Left ventricle myocardium inferior (tissue), 1 donor: ENCODE results near the gene RILPL1. TPM values are rescaled to one million over a fixed set of nuclear protein-coding genes. Genes with fewer than 3 reads are reported as not detected.
"Not testable (repeated sequence)": the region's sequence is repeated elsewhere in the genome, so short reads cannot be mapped to it uniquely, and the experiment has no call there.

Experiments
- DNase-seq: peaks from one replicate; pipeline ENCODE4 v3.0.0-alpha.2; 2020
- H3K27ac ChIP-seq: fragments of 200-600 bp; replicated peaks from 2 replicates; pipeline ENCODE4 v1.8.0; 2021
- H3K27me3 ChIP-seq: fragments of 200-600 bp; 2 replicates; pipeline ENCODE4 v1.8.0; 2021; ENCODE audit warnings: low read depth
- H3K36me3 ChIP-seq: fragments of 200-600 bp; 2 replicates; pipeline ENCODE4 v1.8.0; 2021
- H3K4me1 ChIP-seq: fragments of 200-600 bp; 2 replicates; pipeline ENCODE4 v1.8.0; 2021
- H3K4me3 ChIP-seq: fragments of 200-600 bp; 2 replicates; pipeline ENCODE4 v1.8.0; 2021; ENCODE audit warnings: mild to moderate bottlenecking, moderate library complexity
- H3K9me3 ChIP-seq: fragments of 200-600 bp; replicated peaks from 2 replicates; pipeline ENCODE4 v1.8.0; 2021
- intact Hi-C: fragments of 100-400 bp; cut with micrococcal nuclease; formaldehyde crosslinking; loops from one replicate; pipeline ENCODE4 v1.11.0; 2022
- microRNA-seq: library from miRNA; unstranded; fragments of <30 nt; microRNA quantifications from one replicate; pipeline ENCODE4 v1.2.0, GENCODE V29; 2020
- total RNA-seq: library from RNA; stranded (reverse); fragmentation: NEBNext Ultra II Directional; extraction: Animal tissue kit (Norgen Biotek cat#: 25700); gene quantifications from one replicate; pipeline ENCODE4 v1.2.1, GENCODE V29; 2021
- TF ChIP-seq, protein P1 (sequence below): fragments of 200-600 bp; IDR thresholded peaks from 2 replicates; pipeline ENCODE4 v1.8.0; 2021; ENCODE audit warnings: antibody characterized with exemption, mild to moderate bottlenecking, borderline replicate concordance
- donor health status: DM: no; HTN: yes; CAD: no; lungs with severe emphysema.

Gene RILPL1
- total RNA-seq, 1 donor from 2014 or later, result 89.7 TPM

DNA sequence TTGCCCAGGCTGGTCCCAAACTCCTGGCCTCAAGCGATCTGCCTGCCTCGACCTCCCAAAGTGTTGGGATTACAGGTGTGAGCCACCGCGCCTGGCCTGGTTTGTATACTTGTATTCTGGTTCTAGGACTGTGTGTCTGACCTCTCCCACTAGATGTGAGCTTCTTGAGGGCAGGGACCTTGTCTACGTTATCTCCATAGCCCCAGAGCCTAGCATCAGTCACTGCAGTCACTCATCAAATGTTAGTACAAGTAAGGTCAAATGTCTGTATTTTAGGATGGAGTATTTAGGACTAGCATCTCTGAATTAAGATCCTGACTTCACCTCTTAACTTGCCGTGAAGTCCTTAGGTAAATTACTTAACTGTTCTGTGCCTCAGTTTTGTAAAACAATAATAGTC lies 99.9 kb downstream of the RILPL1 start:
- no peak overlapping the region for H3K27ac ChIP-seq
- TF ChIP-seq, protein P1, sequence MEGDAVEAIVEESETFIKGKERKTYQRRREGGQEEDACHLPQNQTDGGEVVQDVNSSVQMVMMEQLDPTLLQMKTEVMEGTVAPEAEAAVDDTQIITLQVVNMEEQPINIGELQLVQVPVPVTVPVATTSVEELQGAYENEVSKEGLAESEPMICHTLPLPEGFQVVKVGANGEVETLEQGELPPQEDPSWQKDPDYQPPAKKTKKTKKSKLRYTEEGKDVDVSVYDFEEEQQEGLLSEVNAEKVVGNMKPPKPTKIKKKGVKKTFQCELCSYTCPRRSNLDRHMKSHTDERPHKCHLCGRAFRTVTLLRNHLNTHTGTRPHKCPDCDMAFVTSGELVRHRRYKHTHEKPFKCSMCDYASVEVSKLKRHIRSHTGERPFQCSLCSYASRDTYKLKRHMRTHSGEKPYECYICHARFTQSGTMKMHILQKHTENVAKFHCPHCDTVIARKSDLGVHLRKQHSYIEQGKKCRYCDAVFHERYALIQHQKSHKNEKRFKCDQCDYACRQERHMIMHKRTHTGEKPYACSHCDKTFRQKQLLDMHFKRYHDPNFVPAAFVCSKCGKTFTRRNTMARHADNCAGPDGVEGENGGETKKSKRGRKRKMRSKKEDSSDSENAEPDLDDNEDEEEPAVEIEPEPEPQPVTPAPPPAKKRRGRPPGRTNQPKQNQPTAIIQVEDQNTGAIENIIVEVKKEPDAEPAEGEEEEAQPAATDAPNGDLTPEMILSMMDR, result no peak
- DNase-seq, result no peak
- H3K4me1 ChIP-seq, result peaks cover 55% of the 10 kb centered on the region
- H3K9me3 ChIP-seq, result no peaks in the 10 kb centered on the region
- H3K4me3 ChIP-seq, result peak overlapping the region; percentile 87
- peaks cover 21% of the 10 kb centered on the region for H3K36me3 ChIP-seq
- intact Hi-C loops, result no loop called here
- no peaks in the 10 kb centered on the region for H3K27me3 ChIP-seq

DNA sequence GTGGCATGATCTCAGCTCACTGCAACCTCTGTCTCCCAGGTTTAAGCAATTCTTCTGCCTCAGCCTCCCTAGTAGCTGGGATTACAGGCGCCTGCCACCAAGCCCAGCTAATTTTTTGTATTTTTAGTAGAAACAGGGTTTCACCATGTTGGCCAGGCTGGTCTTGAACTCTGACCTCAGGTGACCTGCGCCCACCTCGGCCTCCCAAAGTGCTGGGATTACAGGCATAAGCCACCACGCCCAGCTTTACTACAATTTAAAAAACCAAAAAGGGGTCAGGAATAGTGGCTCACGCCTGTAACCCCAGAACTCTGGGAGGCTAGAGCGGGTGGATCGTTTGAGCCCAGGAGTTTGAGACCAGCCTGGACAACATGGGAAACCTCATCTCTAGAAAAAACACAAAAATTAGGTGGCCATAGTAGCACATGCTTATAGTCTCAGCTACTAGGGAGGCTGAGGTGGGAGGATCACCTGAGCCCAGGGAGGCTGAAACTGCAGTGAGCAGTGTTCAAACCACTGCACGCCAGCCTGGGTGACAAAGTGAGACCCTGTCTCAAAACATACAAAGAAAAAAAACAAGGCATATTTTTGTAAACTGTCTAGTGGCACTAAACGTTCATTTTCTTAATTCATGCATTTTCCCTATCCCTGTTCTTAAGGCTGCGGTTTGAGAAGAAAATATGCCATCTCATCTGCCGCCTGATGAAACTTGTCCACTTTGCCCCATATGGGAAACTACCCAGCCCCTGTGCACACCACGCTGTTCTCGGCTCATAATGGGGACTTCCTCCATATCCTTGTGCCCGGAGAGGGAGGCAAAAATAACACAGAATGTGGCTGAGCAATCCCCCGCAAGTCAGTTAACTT lies 101.3 kb downstream of the RILPL1 start:
- H3K27me3 ChIP-seq, DNase-seq, H3K9me3 ChIP-seq, intact Hi-C loops: not testable (repeated sequence)
- H3K27ac ChIP-seq, result peak overlapping the region; percentile 27
- peak overlapping the region; percentile 87 for H3K4me3 ChIP-seq
- H3K36me3 ChIP-seq, result peaks cover 36% of the 10 kb centered on the region
- H3K4me1 ChIP-seq, result peaks cover 53% of the 10 kb centered on the region

DNA sequence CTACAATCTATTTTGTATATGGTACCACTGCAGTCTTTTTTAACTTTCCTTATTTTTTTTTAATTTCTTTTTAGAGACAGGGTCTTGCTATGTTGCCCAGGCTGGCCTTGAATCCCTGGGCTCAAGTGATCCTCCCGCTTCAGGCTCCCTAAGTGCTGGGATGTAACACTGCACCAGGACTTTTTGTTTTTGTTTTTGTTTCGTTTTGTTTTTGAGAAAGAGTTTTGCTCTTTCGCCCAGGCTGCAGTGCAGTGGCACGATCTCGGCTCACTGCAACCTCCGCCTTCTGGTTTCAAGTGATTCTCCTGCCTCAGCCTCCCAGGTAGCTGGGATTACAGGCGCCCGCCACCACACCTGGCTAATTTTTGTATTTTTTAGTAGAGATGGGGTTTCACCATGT lies 104.4 kb downstream of the RILPL1 start:
- H3K9me3 ChIP-seq, intact Hi-C loops, H3K27ac ChIP-seq, DNase-seq, H3K4me3 ChIP-seq, H3K27me3 ChIP-seq: not testable (repeated sequence)
- Histone ChIP-seq H3K36me3 (peaks cover 41% of the 10 kb centered on the region), H3K4me1 (peaks cover 23% of the 10 kb centered on the region)

DNA sequence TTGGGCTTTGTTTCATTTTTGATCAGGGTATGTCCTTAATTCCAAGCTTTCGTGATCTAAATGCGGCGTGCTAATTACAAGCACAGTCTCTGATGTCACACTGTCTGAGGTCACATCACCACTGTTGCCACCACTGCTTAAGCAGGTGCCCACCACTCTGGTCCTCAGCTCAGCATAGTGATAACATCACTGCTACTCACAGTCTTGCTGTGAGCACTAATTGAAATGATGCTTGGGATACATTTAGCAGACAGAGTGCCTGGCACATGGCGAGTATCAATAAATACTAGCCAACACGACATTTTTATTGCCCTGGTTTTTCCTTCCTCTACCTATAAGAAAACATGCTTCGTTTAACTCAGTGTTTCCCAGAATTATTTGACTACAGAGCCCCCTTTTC lies 104.9 kb downstream of the RILPL1 start:
- Histone ChIP-seq H3K4me1 (peaks cover 18% of the 10 kb centered on the region), H3K27ac (no peak overlapping the region), H3K4me3 (no peak overlapping the region), H3K36me3 (peaks cover 41% of the 10 kb centered on the region), H3K9me3 (no peaks in the 10 kb centered on the region), H3K27me3 (no peaks in the 10 kb centered on the region)
- intact Hi-C loops, result no loop called here
- DNase-seq, result no peak
- TF ChIP-seq, protein P1, result no peak

DNA sequence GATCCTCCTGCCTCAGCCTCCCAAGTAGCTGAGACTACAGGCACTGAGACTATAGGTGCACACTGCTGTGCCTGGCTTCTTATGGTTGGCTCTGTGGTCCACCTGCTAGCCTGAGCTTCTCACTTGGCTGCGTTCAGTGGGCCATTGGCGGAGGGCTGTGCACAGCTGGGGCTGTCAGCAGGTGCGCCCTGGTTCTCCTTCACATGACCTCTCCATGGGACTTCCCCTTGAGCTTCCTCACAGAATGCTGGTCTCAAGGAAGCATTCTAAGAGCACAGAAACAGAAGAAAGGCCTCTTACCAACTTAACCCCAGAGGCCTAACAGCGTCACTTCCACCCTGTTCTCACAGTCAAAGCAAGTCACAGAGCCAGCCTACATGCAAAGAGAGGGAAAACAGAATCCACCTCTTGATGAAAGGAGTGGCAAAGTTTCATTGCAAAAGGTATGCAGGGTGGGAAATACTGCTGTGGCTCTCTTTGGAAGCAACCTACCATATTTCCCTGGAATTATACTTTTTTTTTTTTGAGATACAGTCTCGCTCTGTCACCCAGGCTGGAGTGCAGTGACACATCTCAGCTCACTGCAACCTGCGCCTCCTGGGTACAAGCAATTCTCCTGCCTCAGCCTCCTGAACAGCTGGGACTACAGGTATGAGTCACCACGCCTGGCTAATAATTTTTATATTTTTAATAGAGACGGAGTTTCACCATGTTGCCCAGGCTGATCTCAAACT lies 106.3 kb downstream of the RILPL1 start:
- intact Hi-C loops, result no loop called here
- Histone ChIP-seq H3K27me3 (no peaks in the 10 kb centered on the region), H3K27ac (no peak overlapping the region), H3K4me1 (peaks cover 4% of the 10 kb centered on the region), H3K4me3 (no peak overlapping the region), H3K9me3 (no peaks in the 10 kb centered on the region), H3K36me3 (peaks cover 52% of the 10 kb centered on the region)
- TF ChIP-seq, protein P1, result no peak
- DNase-seq, result no peak

DNA sequence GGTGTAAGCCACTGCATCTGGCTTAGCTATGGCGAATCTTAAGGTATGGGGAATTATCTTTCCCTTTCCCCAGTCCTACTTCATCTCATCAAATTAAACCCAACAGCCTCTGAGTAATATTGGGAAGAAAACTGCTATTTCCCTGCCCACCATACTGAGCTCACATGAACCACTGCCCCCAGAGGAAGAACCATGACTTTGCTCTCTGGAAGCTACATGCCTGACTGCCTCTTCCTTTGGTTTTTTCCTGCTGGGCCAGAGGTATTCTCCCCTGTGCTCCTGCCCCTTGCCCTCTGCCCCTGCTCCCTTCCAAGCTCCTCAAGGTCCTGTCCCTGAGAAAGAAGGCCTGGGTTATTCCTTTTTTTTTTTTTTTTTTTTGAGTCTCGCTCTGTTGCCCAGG lies 112.2 kb downstream of the RILPL1 start:
- H3K27ac ChIP-seq, result no peak overlapping the region
- no peak overlapping the region for H3K4me3 ChIP-seq
- TF ChIP-seq, protein P1, result no peak
- DNase-seq, result no peak
- intact Hi-C loops, result no loop called here
- H3K27me3 ChIP-seq, result no peaks in the 10 kb centered on the region
- H3K4me1 ChIP-seq, result no peaks in the 10 kb centered on the region
- peaks cover 41% of the 10 kb centered on the region for H3K36me3 ChIP-seq
- H3K9me3 ChIP-seq, result no peaks in the 10 kb centered on the region

Small RNA genes within 50 kb of the gene (microRNA-seq; reads per million reads assigned to microRNA genes)
- gene MIR3908, result not detected

Other genes with a start within 250 kb of the RILPL1 start
- gene SBNO1, start 168.9 kb downstream of the RILPL1 start, total RNA-seq, result 27.1 TPM
- 28.5 TPM for gene KMT5A, start 149.6 kb downstream of the RILPL1 start, total RNA-seq
- gene RILPL2, start 97.0 kb downstream of the RILPL1 start, total RNA-seq, result 2.2 TPM
- 23.0 TPM for gene SNRNP35, start 75.6 kb downstream of the RILPL1 start, total RNA-seq
- gene TMED2, start 50.8 kb upstream of the RILPL1 start, total RNA-seq, result 152 TPM
- gene DDX55, start 68.4 kb upstream of the RILPL1 start, total RNA-seq, result 5.3 TPM
- gene EIF2B1, start 100.0 kb upstream of the RILPL1 start, total RNA-seq, result 27.9 TPM
- gene GTF2H3, start 100.1 kb upstream of the RILPL1 start, total RNA-seq, result 13.9 TPM
- 3.9 TPM for gene TCTN2, start 137.4 kb upstream of the RILPL1 start, total RNA-seq
- gene ATP6V0A2, start 178.6 kb upstream of the RILPL1 start, total RNA-seq, result 12.4 TPM
- not detected for gene DNAH10, start 228.6 kb upstream of the RILPL1 start, total RNA-seq